NCI-H146 (cell line): Measurements from ENCODE around the gene TREML2.
"Not testable (repeated sequence)": the region's sequence is repeated elsewhere in the genome, so short reads cannot be mapped to it uniquely, and the experiment has no call there.

ENCODE experiments used
- DNase-seq: peaks from one replicate; lab custom pipeline; 2025; lab: John Stamatoyannopoulos, UW

The TREML2 gene

DNA sequence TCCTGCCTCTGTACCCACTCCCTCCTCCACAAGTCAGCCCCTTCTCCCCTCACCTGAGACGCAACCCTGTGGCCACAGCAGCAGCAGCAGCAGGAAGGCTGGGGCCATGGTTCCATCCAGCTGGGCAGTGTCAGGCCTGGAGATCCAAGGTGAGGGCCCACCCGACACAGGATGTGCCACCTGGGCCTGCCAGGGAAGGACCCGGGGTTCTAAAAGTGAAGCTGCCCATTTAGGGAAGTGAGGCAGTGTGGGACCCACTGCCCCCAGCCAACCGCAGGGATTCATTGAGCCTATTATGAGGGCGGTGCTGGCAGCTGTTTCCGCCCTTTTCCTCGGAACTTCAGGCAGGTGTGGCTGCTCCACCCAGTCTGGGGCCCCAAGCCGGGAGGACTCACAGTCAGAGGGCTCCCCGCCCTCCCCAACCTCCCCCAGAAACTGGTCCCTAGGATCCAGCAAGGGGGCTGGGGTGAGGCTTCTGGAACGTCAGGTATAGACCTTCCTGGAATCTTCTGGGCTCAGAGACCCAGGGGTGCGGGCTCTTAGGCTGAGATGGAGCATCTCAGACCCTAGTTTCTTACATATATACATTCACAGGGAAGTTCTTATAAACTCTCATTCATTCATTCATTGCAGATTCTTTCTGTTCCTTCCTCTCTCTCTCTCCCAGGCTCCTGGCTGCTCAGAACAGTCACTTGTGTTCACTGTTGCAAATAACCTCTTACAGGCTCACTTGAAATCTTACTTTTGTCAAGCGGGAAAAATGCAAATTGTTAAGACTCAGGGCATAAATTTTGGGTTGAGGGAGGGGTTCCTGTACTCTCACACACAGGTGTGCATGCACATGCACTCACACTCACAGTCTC is at the start of gene TREML2:
TREML2 (minus strand) TSS at position 249 of the 863 bp plus-strand sequence; CDS start at position 108, 141 bp downstream.
- no peak for DNase-seq

GRCh38 chr6:41247882-41248705 is 47.1 kb upstream of the TREML2 start:
- DNase-seq: no peak

DNA sequence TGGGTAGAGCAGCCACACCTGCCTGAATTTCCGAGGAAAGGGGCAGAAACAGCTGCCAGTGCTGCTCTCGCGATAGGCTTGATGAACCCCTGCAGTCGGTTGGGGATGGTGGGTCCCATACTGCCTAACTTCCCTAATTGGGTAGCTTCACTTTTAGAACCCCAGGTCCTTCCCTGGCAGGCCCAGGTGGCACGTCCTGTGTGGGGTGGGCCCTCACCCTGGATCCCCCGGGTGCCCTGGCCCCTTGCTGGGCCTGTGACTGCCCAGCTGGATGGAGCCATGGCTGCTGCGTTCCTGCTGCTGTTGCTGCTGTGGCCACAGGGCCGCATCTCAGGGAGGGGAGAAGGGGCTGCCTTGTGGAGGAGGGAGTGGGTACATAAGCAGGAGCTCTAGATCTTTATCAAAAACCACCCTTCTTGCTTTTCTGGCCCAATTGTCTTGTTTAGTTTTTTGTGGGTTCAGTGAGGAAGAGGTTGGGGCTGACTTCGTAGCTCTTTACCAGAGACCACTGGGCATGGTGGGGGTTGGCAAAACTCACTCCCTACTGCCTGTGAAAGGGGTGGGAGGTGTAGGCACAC is 46.4 kb upstream of the TREML2 start:
- no peak for DNase-seq

DNA sequence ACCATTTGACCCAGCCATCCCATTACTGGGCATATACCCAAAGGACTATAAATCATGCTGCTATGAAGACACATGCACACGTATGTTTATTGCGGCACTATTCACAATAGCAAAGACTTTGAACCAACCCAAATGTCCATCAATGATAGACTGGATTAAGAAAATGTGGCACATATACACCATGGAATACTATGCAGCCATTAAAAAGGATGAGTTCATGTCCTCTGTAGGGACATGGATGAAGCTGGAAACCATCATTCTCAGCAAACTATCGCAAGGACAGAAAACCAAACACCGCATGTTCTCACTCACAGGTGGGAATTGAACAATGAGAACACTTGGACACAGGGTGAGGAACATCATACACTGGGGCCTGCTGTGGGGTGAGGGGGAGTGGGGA is 45.6 kb upstream of the TREML2 start:
- DNase-seq: not testable (repeated sequence)

GRCh38 chr6:41239467-41240159 is 38.7 kb upstream of the TREML2 start:
- no peak for DNase-seq

DNA sequence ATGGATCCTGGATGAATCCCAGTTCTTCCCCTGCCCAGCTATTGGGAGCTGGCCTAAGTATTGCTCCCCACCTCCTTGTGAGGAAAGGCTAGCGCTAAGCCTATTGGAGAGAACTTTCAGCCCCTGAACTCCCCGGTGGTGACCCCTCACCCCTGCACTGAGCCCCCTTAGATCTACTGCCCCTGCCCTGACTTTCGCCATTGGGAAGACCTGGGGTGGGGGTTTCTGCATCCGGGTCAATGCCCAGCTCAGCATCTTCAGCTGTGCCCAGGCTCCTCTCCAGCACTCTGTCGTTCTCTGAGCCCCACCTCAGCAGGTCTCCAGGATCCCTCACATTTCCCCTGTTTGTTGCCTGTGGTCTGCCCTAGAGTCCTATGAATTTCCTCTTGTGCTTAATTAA is 36.2 kb upstream of the TREML2 start:
- DNase-seq: no peak

- DNase-seq: no peak
Measured at GRCh38 chr6:41236276-41236675, 35.3 kb upstream of the TREML2 start.

DNA sequence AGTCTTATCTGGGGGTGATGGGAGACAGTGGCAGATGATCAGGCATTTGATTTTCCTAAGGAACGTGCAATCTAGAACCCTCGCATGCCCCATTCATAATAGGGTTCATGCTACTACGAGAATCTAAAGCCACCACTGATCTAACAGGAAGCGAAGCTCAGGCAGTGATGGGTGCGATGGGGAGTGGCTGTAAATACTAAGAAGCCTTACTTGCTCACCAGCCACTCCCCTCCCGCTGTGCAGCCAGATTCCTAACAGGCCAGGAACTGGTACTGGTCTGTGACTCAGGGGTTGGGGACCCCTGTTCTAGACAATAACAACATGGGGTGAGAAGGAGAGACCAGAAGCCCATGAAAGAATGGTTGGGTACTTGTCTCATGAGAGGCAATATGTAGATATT is 31.7 kb upstream of the TREML2 start:
- DNase-seq: no peak

- DNase-seq: no peak
Measured at GRCh38 chr6:41231246-41231645, 30.3 kb upstream of the TREML2 start.

DNA sequence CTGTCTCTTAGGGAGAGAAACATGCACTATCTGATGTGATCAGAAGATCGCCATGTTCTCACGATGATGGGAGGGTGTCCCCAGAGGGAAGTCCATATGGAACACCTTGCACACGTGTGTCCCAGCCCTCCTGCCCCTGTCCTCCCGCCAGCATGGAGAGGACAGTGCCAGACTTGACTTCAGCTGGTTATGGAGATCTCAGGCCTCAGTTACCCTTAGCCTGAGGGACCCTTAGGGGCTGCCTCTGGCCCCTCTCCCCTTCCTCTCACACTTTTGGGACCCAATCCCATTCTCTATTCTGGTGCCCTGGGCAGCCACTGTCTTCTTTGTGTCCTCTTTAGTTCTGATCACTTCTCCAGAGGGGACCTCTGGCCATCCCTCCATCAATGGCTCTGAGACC is 28.8 kb upstream of the TREML2 start:
- DNase-seq: no peak

DNA sequence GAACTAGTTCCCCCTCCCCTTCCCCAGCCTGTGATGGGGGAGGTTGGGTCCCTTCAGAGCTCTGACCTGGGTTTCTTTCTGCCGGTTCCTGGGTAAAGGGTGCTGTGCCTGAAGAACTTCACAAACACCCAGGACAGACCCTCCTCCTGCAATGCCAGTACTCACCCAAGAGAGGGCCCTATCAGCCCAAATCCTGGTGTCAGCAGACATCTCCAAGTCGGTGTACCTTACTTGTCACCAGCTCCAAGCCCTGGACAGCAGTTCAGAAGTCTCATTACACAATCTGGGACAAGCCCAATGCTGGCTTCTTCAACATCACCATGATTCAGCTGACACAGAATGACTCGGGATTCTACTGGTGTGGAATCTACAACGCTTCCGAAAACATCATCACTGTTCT is 27.7 kb upstream of the TREML2 start:
- DNase-seq: no peak

DNA sequence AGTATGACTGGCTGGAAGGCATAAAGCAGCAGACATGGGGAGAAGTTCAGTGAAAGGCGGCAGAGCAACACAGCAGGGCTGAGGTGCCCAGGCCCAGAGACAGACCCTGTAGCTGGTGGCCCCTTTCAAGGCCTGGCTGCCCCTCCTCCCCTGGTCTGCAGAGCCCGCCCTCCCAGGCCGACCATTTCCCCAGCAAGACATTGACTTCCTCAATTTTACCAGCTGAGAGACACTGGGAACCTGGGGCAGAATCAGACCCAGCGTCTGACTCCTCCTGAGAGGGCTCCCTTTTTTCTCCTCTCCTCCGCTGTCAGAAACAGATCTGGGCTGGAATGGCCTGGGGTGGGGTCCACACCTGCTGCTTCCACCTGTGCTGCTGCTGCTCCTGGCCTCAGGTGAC is 27.1 kb upstream of the TREML2 start, which contains the start of gene TREML4:
TREML4 (plus strand) TSS at position 254 of the 400 bp plus-strand sequence; CDS start at position 333, 79 bp downstream.
- DNase-seq: no peak

DNA sequence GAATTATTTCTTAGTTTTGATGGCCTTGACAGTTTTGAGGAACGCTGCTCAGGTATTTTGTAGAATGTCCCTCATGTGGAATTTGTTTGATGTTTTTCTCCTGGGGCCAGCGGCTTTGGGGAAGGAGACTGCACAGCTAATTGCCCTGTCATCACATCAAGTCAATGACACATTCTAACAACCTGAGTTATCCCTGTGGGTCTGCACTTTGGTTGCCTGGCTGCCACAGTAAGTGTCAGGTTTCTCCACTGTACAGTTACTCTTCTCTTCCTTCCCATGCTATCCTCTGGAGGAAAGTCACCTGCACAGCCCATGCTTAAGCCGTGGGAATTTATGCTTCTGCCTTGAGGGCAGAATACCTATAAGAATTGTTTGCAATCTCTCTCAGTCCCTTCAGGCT is 25.8 kb upstream of the TREML2 start:
- DNase-seq: peak; percentile 76

- no peak for DNase-seq
Measured at GRCh38 chr6:41224800-41225199, 23.9 kb upstream of the TREML2 start.

GRCh38 chr6:41222513-41222912 is 21.6 kb upstream of the TREML2 start:
- no peak for DNase-seq

GRCh38 chr6:41222045-41222444 is 21.1 kb upstream of the TREML2 start:
- no peak for DNase-seq

DNA sequence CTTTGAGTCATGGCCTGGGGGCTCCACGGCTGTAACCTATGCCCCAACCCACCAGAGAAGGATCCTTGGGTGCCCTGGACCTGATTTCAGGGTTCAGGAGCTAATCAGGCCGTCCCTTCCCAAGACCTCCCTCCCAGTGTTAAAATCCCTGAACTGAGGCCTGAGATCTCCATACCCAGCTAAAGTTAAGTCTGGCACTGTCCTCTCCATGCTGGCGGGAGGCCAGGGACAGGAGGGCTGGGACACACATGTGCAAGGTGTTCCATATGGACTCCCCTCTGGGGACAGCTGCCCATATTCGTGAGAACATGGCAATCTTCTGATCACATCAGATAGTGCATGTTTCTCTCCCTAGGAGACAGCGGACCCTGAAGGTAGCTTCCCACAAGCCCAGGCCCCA is 15.7 kb upstream of the TREML2 start:
- no peak for DNase-seq

GRCh38 chr6:41215777-41216176 is 14.8 kb upstream of the TREML2 start:
- no peak for DNase-seq

- DNase-seq: no peak
Measured at GRCh38 chr6:41214559-41215238, 13.8 kb upstream of the TREML2 start.

GRCh38 chr6:41209547-41210320 is 8.8 kb upstream of the TREML2 start:
- peak; percentile 33 for DNase-seq
